HG02798 (cell line): ENCODE data around the gene PLCB4.

Experiments
- ATAC-seq: cut with Tn5 transposase; IDR thresholded peaks from one replicate; pipeline ENCODE4 v1.9.1; 2021; ENCODE audit warnings: mild to moderate bottlenecking; ENCODE audit not compliant: unreplicated experiment, poor library complexity

Gene PLCB4

GRCh38 chr20:9244811-9245210 lies 175.9 kb downstream of the PLCB4 start:
- ATAC-seq: no peak

- no peak for ATAC-seq
Observed at GRCh38 chr20:9246731-9247130, 177.8 kb downstream of the PLCB4 start.

- no peak for ATAC-seq
Observed at GRCh38 chr20:9250511-9250910, 181.6 kb downstream of the PLCB4 start.

GRCh38 chr20:9253006-9253539 lies 184.2 kb downstream of the PLCB4 start:
- no peak for ATAC-seq

- ATAC-seq: no peak
Observed at GRCh38 chr20:9255171-9255570, 186.3 kb downstream of the PLCB4 start.

GRCh38 chr20:9256393-9256792 lies 187.5 kb downstream of the PLCB4 start:
- no peak for ATAC-seq

- ATAC-seq: no peak
Observed at GRCh38 chr20:9258901-9259300, 190.0 kb downstream of the PLCB4 start.

GRCh38 chr20:9260027-9260426 lies 191.1 kb downstream of the PLCB4 start:
- ATAC-seq: no peak

GRCh38 chr20:9261781-9262180 lies 192.9 kb downstream of the PLCB4 start:
- no peak for ATAC-seq

- ATAC-seq: no peak
Observed at GRCh38 chr20:9262653-9263194, 193.8 kb downstream of the PLCB4 start.

- ATAC-seq: no peak
Observed at GRCh38 chr20:9269280-9269971, 200.5 kb downstream of the PLCB4 start.

- no peak for ATAC-seq
Observed at GRCh38 chr20:9270831-9271230, 201.9 kb downstream of the PLCB4 start.

GRCh38 chr20:9276966-9277468 lies 208.1 kb downstream of the PLCB4 start:
- no peak for ATAC-seq

- no peak for ATAC-seq
Observed at GRCh38 chr20:9279918-9280401, 211.1 kb downstream of the PLCB4 start.

GRCh38 chr20:9280666-9281065 lies 211.8 kb downstream of the PLCB4 start:
- ATAC-seq: no peak

- no peak for ATAC-seq
Observed at GRCh38 chr20:9281803-9282202, 212.9 kb downstream of the PLCB4 start.

GRCh38 chr20:9285617-9286016 lies 216.7 kb downstream of the PLCB4 start:
- no peak for ATAC-seq

- no peak for ATAC-seq
Observed at GRCh38 chr20:9286501-9287461, 217.9 kb downstream of the PLCB4 start.

- ATAC-seq: no peak
Observed at GRCh38 chr20:9287826-9288225, 218.9 kb downstream of the PLCB4 start.

- ATAC-seq: no peak
Observed at GRCh38 chr20:9290331-9290730, 221.4 kb downstream of the PLCB4 start.

GRCh38 chr20:9293145-9293544 lies 224.3 kb downstream of the PLCB4 start:
- no peak for ATAC-seq
